Tibial nerve (tissue), 4 donors: ENCODE measurements around the gene PDCL3. TPM values are rescaled to one million over a fixed set of nuclear protein-coding genes. Genes with fewer than 3 reads are reported as not detected.

ENCODE experiments used
- DNase-seq, 2 donors: peaks; one replicate each; pipeline ENCODE4 v3.0.0-alpha.2; 2019; ENCODE audit warnings: low spot score in 2 of 2
- H3K27ac ChIP-seq, 4 donors: fragments of 200-600 bp; sonication (generic) in 3 of 4; one replicate each; pipeline ENCODE4 v1.5.1; 2017 to 2019; ENCODE audit warnings: mild to moderate bottlenecking in 1 of 4
- H3K27me3 ChIP-seq, 2 donors: fragments of 200-600 bp; sonication (generic) in 1 of 2; one replicate each; pipeline versions ENCODE4 v1.5.1 to v1.6.0; 2017 to 2019
- H3K36me3 ChIP-seq, 3 donors: fragments of 200-600 bp; sonication (generic); one replicate each; pipeline ENCODE4 v1.5.1; 2018 to 2019
- H3K4me1 ChIP-seq, 4 donors: fragments of 200-600 bp; sonication (generic) in 3 of 4; one replicate each; pipeline ENCODE4 v1.5.1; 2017 to 2019
- H3K4me3 ChIP-seq, 4 donors: fragments of 200-600 bp; sonication (generic) in 3 of 4; one replicate each; pipeline ENCODE4 v1.5.1; 2017 to 2019; ENCODE audit warnings: mild to moderate bottlenecking in 1 of 4, moderate library complexity in 1 of 4
- H3K9me3 ChIP-seq, 4 donors: fragments of 200-600 bp; sonication (generic) in 3 of 4; one replicate each; pipeline ENCODE4 v1.5.1; 2017 to 2019
- CTCF ChIP-seq, 5 experiments: fragments of 200-600 bp in 3 of 5; fragments of 450-650 bp in 2 of 5; sonication (generic) in 3 of 5; IDR thresholded peaks; one replicate each; pipeline ENCODE4 v1.5.1; 2016 to 2019; ENCODE audit warnings: antibody characterized with exemption in 5 of 5, mild to moderate bottlenecking in 3 of 5, moderate library complexity in 2 of 5
- EP300 ChIP-seq, 2 donors: sonication (generic); formaldehyde crosslinking; IDR thresholded peaks; one replicate each; pipeline ENCODE4 v1.6.1; 2017; ENCODE audit warnings: antibody characterized with exemption in 2 of 2, mild to moderate bottlenecking in 1 of 2
- POLR2A ChIP-seq, 2 donors: fragments of 450-650 bp; IDR thresholded peaks; one replicate each; pipeline ENCODE4 v1.6.1; 2017; ENCODE audit warnings: antibody characterized with exemption in 2 of 2, mild to moderate bottlenecking in 2 of 2, moderate library complexity in 2 of 2
- WGBS, 2 donors: methylation state at CpG; one replicate each; pipeline ENCODE4 v1.1.5; 2018; 5-methylcytosine and 5-hydroxymethylcytosine counted together
- total RNA-seq, 4 donors: library from RNA; depleted of rRNA; stranded (reverse); fragments of >200 nt; gene quantifications; one replicate each; pipeline ENCODE4 v1.1.0, GENCODE V29; 2016

Gene PDCL3
- total RNA-seq, 4 donors from 2014 or later, result 7.1 to 12.1 (median 8.4) TPM

DNA sequence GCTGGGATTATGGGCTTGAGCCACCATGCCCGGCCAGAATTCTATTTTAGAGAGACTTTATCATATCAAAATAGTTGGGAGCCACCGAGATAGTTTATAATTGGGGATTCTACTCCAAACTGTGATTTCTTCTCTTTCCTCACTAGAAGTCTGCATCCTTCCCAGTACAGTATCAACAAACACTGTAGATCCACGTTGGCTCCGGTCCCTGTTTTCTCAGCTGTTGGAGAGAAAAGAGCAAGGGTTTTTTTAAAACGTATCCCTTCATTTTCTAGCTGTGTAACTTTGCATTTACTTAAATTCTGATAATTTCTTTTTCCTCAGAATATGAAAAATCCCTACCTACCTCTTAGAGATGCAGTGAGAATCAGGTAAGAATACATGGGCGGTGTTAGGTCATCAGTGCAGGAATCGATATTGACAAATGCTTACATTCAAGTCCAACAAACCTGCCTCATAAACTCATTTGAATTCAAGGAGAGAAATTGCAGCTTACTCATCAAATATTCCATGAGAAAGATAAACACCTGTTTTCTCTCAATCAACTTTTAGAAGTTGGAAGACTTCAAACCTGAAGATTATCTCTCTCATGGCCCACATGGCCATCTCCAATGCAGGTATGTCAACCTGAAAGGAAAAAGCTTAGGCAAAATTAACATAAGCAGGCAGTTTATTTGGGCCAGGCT, 17.7 kb upstream of the PDCL3 start:
- DNase-seq, result no peak
- Histone ChIP-seq H3K27ac (no peak overlapping the region), H3K9me3 (no peaks in the 10 kb centered on the region), H3K4me1 (peaks cover 0 to 6% (median 0%) of the 10 kb centered on the region in 4 donors), H3K4me3 (no peak overlapping the region), H3K27me3 (no peaks in the 10 kb centered on the region), H3K36me3 (no peaks in the 10 kb centered on the region)
- TF ChIP-seq CTCF (IDR thresholded peaks at IDR 0.05) (no peak), EP300 (IDR thresholded peaks at IDR 0.05) (no peak), POLR2A (IDR thresholded peaks at IDR 0.05) (no peak)
- 50 to 51% methylated on average over 7 of the region's 7 CpGs for WGBS, 2 donors

- H3K36me3 ChIP-seq, result no peaks in the 10 kb centered on the region
- TF ChIP-seq EP300 (IDR thresholded peaks at IDR 0.05) (no peak), POLR2A (IDR thresholded peaks at IDR 0.05) (no peak), CTCF (IDR thresholded peaks at IDR 0.05) (no peak)
- no peak overlapping the region for H3K27ac ChIP-seq
- 85 to 89% methylated on average over 4 of the region's 4 CpGs for WGBS, 2 donors
- no peak for DNase-seq
- H3K9me3 ChIP-seq, result no peaks in the 10 kb centered on the region
- no peak overlapping the region for H3K4me3 ChIP-seq
- peaks cover 0 to 6% (median 0%) of the 10 kb centered on the region in 4 donors for H3K4me1 ChIP-seq
- no peaks in the 10 kb centered on the region for H3K27me3 ChIP-seq
These were observed 16.3 kb upstream of the PDCL3 start for GRCh38 chr2:100546469-100546868.

DNA sequence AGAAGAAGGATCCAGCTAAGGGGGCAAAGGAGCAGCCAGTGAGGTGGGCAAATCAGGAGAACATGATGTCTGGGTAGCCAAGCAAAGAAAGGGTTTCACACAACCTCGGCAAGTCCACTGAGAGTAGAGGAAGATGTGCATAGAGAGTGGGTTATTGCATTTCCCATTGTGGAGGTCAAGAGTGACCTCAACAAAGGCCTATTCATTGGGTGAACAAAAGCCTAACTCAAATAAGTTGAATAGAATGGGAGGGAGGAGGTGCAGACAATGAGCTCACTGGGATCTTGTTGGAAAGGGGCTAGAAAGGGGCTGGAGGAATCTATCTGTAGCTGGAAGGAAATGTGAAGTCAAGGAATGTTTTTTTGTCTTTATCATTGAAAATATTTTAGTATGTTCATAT, 14.0 kb upstream of the PDCL3 start:
- peak in 1 of 2 donors; percentile 45 for TF ChIP-seq EP300 (IDR thresholded peaks at IDR 0.05)
- TF ChIP-seq POLR2A (IDR thresholded peaks at IDR 0.05), result no peak
- no peaks in the 10 kb centered on the region for H3K27me3 ChIP-seq
- no peak overlapping the region for H3K4me3 ChIP-seq
- H3K9me3 ChIP-seq, result no peaks in the 10 kb centered on the region
- peaks cover 0 to 6% (median 0%) of the 10 kb centered on the region in 4 donors for H3K4me1 ChIP-seq
- no peak for DNase-seq
- H3K27ac ChIP-seq, result peak overlapping the region; percentile 19 to 68 (median 37)
- WGBS, 2 donors, result 28 to 42% methylated on average over 1 of the region's 1 CpG
- no peaks in the 10 kb centered on the region for H3K36me3 ChIP-seq

GRCh38 chr2:100551303-100551702, 11.5 kb upstream of the PDCL3 start:
- Histone ChIP-seq H3K27ac (no peak overlapping the region), H3K4me1 (peaks cover 0 to 6% (median 0%) of the 10 kb centered on the region in 4 donors), H3K36me3 (no peaks in the 10 kb centered on the region), H3K27me3 (no peaks in the 10 kb centered on the region), H3K9me3 (no peaks in the 10 kb centered on the region), H3K4me3 (no peak overlapping the region)
- TF ChIP-seq EP300 (IDR thresholded peaks at IDR 0.05) (no peak), POLR2A (IDR thresholded peaks at IDR 0.05) (no peak), CTCF (IDR thresholded peaks at IDR 0.05) (no peak)
- WGBS, 2 donors, result 95 to 98% methylated on average over 5 of the region's 5 CpGs
- no peak for DNase-seq

DNA sequence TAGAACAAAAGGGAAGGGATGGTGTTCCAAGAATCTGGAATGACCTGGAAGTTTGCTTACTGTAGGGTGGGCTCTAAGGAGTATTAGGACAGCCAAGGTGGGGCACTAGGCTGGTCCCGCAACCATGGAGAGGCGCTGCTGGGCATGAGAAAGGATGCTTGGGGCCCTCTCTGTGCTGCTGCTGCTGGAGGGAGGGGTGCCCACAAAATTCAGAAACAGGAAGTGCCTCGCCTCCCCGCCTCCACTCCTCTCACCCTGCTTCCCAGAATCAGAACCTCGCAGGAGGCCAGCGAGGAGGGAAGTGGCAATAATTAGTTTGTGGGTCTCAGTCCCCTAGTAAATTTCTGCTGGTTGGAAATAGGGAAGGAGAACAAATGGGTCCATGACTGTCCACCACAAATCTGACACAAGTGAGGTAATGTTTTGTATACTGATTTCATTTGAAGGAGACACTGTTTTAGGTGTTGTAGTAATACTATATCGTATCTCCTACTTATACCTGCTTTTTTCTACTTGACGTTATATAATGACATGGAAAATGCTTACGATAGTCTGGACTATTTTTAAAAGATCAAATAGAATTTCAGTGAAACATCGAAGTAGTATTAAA, 7.9 kb upstream of the PDCL3 start:
- WGBS, 2 donors, result 80 to 81% methylated on average over 10 of the region's 10 CpGs

More for the DNA sequence above, 7.9 kb upstream of the PDCL3 start:
- Histone ChIP-seq H3K27ac (no peak overlapping the region), H3K4me1 (no peaks in the 10 kb centered on the region), H3K4me3 (no peak overlapping the region), H3K27me3 (no peaks in the 10 kb centered on the region), H3K9me3 (no peaks in the 10 kb centered on the region), H3K36me3 (no peaks in the 10 kb centered on the region)
- no peak for TF ChIP-seq EP300 (IDR thresholded peaks at IDR 0.05)
- TF ChIP-seq CTCF (IDR thresholded peaks at IDR 0.05), result no peak
- no peak for TF ChIP-seq POLR2A (IDR thresholded peaks at IDR 0.05)
- DNase-seq, result no peak
